Measurements from ENCODE around the gene HBM.

GRCh38 chr16:162271-162991 lies 3.3 kb upstream of the HBM start:
- TF ChIP-seq, protein P1, sequence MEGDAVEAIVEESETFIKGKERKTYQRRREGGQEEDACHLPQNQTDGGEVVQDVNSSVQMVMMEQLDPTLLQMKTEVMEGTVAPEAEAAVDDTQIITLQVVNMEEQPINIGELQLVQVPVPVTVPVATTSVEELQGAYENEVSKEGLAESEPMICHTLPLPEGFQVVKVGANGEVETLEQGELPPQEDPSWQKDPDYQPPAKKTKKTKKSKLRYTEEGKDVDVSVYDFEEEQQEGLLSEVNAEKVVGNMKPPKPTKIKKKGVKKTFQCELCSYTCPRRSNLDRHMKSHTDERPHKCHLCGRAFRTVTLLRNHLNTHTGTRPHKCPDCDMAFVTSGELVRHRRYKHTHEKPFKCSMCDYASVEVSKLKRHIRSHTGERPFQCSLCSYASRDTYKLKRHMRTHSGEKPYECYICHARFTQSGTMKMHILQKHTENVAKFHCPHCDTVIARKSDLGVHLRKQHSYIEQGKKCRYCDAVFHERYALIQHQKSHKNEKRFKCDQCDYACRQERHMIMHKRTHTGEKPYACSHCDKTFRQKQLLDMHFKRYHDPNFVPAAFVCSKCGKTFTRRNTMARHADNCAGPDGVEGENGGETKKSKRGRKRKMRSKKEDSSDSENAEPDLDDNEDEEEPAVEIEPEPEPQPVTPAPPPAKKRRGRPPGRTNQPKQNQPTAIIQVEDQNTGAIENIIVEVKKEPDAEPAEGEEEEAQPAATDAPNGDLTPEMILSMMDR (conservative IDR thresholded peaks at IDR 0.05) = no peak
- TF ChIP-seq EZH2 (IDR thresholded peaks at IDR 0.05; ENCODE audit: low read depth) = no peak

All from PC-9 (cell line).